Measurements from ENCODE around the gene ATOSA.

The ATOSA gene

GRCh38 chr15:52679232-52680040, at the start of gene ATOSA:
TSS of gene ATOSA (minus strand) at chr15:52679388. CDS start at chr15:52678021, 1,367 bp downstream.
- peak; percentile 85 for DNase-seq

GRCh38 chr15:52728899-52729298, 49.7 kb upstream of the ATOSA start:
- DNase-seq = no peak

- no peak for DNase-seq
These were observed 48.6 kb upstream of the ATOSA start for GRCh38 chr15:52727815-52728214.

DNA sequence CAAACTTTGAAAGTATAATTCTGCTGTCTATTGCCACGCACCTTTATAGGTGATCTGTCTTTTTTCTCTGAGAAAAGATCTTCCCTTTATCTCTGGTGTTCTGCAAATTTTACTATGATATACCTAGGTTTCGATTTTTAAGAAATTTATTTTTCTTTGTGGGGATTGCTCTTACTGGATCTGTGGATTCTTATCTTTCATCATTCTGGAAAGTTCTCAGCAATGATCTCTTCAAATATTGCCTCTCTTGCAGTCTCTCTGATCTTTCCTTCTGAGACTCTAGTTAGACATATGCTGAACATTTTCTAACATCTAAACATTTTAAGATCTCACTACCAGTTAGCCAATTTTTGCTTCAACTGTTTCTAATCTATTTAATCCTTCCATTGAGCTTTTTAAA, 47.0 kb upstream of the ATOSA start:
- DNase-seq = no peak

- no peak for DNase-seq
These were observed 39.4 kb upstream of the ATOSA start for GRCh38 chr15:52718551-52718950.

DNA sequence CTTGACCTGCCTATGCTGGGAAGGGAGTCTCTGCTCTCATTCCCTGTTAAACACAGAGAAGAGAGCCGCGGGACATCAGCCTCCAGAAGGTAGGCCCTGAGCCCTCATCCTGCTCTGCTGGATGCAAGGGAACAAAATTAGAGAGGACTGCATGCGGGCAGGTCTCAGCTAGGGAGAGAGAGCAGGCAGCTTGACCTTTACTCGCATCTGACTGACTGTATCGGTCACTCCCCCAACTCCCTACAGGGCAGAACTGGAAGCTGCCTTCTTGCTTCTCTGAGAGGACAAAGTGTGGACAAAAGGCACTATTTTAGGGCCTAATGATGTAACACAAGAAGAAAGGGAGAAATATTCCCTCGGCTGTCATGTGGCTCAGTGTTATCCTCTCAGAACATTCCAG, 38.7 kb upstream of the ATOSA start:
- no peak for DNase-seq

GRCh38 chr15:52717481-52717880, 38.3 kb upstream of the ATOSA start:
- DNase-seq = no peak

GRCh38 chr15:52716536-52716935, 37.3 kb upstream of the ATOSA start:
- no peak for DNase-seq

DNA sequence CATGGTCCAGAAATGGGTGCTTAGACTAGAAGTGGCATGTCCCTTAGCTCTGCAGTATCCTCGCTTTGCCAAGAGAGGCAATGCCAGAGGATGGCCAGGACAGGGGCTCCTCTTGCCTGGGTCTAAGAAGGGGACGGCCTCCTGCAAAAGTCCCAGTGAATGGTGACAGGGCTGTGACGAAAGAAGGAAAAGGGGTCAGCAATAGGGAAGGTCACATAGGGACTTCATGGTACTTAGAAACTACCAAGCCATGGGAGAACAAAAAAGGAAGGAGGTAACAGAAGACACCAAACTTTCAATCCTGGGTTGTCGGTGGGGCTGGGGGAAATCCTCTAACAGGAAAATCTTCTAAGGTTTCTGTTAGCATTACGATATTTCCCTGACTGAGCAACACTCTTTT, 36.2 kb upstream of the ATOSA start:
- DNase-seq = no peak

GRCh38 chr15:52714968-52715367, 35.8 kb upstream of the ATOSA start:
- no peak for DNase-seq

GRCh38 chr15:52710708-52711389, 31.7 kb upstream of the ATOSA start:
- no peak for DNase-seq

DNA sequence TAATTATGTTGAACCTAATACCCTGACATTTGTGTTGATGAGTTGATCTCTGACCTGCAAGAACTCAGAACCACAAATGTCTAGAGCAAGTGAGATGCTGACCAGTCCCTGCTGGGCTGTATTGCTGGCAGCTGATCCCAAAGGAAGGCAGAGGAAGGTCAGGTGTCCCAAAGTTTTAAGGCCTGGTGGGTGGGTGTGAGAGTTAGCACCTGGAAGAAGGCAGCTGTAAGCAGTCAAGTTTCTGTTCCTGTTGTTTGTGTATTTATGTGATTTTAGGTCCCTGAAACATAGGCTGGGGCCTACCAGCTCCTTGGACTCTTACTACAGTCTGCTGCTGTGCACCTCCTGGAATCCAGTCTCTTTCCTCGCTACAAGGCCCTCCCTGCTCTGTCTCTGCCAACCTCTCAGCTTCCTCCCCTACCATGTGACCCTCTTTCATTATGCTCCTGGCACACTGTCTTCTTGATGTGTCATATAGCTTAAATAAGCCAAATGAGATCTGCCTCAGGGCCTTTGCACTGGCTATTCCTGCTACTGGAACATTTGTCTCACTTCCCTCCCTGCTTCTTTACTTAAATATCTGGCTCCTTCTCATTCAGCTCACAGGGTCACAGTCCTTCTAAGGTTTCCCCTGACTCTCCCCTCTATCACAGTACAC, 31.0 kb upstream of the ATOSA start:
- no peak for DNase-seq

GRCh38 chr15:52709187-52709981, 30.2 kb upstream of the ATOSA start:
- no peak for DNase-seq

DNA sequence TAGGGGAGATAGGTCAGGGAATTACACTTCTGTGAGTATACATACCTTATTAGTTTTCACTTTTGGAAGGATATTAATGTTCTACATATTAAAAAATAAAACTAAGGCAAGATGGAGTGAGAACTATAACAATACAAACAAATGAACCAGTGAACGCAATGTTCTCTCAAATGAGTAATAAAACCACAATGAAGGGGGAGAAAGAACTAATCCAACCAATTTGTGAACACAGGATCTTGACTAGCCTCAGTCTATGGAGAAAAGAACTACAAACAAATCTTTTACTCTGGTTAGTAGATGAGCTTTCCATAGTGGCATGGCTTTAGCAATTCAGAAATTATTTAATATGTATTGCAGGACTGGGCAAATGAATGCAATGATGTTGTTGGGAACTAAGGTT, 26.9 kb upstream of the ATOSA start:
- no peak for DNase-seq

DNA sequence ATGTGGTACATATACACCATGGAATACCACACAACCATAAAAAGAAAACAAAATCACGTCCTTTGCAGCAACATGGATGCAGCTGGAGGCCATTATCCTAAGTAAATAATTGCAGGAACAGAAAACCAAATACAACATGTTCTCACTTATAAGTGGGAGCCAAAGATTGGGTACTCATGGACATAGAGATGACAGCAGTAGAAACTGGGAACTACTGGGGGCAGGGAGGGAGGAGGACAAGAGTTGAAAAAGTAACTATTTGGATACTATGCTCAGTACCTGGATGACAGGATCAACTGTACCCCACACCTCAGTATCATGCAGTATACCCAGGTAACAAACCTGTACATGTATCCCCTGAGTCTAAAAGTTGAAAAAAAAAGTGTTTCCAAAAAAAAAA, 23.2 kb upstream of the ATOSA start:
- no peak for DNase-seq

DNA sequence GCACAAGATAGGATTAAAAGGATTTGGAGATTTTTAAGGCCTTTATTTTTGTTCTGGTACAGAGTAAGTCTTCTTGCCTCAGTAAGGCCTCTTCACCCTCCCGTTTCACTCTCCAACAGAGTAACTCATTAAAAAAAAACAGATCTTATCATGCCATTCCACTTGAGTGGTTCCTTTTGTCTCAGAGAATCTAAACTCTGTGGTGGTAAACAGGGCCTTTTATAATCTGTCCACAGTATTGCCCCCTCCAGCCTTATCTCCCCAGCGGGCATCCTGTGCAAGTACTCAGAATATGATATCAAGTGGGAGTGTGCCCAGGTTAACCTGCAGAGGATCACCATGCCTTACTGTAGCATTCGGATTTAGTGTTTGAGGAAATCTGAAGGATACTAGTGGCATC, 20.3 kb upstream of the ATOSA start:
- DNase-seq = no peak

- DNase-seq = no peak
These were observed 19.3 kb upstream of the ATOSA start for GRCh38 chr15:52698514-52698913.

- DNase-seq = no peak
These were observed 17.9 kb upstream of the ATOSA start for GRCh38 chr15:52697051-52697450.

DNA sequence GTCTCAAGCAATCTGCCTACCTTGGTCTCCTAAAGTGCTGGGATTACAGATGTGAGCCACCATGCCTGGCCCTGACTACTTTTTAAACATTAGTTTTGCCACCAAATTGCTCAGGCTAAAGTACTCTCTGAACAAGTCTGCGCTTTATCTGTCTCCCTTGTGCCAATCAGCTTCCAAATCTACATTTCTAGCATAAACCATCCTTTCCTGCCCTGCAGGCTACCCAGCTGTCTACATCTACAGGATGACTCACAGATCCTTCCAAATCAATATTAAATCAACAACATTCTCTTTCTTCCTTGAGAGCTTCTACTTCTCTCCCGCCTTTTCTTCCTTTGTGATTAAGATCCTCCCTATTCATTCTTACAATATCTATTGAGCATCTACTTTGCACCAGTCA, 16.0 kb upstream of the ATOSA start:
- DNase-seq = no peak

- no peak for DNase-seq
These were observed 10.4 kb upstream of the ATOSA start for GRCh38 chr15:52689562-52689961.

GRCh38 chr15:52683580-52683979, 4.4 kb upstream of the ATOSA start:
- DNase-seq = no peak

DNA sequence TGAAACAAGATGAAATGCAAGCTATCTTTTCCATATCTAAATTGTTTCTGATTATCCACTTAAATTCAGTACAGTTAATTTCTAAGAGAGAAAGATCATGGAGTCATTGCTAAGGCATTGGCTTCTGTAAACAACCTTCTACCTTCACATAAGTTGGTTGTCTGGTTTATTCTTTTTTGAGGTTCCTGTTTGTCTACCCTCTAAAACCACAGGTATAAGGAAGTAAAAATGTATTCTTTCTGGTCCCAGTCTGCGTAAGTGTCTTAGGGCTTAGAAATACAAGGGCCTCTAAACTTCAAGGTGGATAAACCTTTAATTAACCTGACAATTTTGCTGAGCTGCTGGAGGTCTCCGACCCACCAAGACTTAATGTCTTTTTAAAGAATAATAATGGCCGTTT, 3.6 kb upstream of the ATOSA start:
- DNase-seq = no peak

DNA sequence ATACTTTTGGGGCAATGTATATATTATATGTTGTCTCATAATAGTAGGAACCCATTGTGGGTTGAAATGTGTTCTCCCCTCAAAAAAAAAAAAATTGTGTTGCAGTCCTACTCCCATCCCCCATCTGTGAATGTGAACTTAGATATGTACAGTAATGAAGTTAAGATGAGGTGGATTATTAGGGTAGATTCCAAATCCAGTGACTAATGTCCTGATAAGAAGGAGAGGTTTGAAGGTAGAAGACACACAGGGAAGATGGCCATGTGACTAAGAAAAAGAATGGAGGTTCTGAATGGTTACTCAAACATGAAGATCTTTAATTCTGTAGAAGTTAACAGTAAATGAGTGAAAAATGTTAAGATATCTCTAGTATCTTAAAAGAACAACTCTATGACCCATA, 3.0 kb upstream of the ATOSA start:
- DNase-seq = no peak
